GM18526 (cell line): Measurements from ENCODE around the gene SLC25A24.

Experiments
- POLR2A ChIP-seq: IDR thresholded peaks from 3 replicates; pipeline ENCODE4 v1.6.1; 2011; ENCODE audit not compliant: insufficient read length; ENCODE audit errors: extremely low read depth

The SLC25A24 gene

DNA sequence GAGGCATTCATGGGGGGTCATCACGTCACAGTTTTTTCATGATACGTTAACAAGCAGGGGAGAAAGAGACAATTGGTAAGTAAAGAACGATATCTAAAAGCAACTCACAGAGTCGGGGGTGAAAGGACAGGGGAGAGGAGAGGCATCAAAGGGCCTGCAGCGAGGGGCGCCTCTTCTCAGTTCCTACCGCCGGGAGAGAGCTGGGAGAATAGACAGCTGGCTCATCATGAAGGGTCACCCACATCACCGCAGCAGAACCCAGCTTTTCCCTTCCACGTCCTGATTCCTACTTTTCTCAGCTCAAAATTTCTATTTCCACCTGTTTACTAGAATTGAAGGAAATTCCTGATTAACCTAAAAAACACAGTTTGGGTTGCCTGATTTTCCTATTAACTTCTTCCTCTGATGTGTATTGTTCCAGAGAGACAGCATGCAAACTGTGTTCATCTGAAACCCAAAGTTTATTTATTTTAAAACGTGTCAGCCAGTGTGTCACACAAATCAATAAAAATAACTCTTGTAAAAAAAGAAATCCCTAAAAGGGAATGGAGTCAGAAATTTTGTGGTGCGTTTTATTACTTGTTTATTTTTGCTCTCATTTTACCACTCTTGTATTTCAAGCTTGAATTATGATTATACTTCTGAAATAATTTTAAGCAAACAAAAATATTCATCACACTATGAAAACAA, 75.4 kb downstream of the SLC25A24 start:
- no peak for TF ChIP-seq POLR2A

- TF ChIP-seq POLR2A = no peak
These were observed 76.1 kb downstream of the SLC25A24 start for GRCh38 chr1:108124023-108124422.

GRCh38 chr1:108121358-108122143, 78.6 kb downstream of the SLC25A24 start:
- TF ChIP-seq POLR2A = no peak

GRCh38 chr1:108120163-108120562, 80.0 kb downstream of the SLC25A24 start:
- no peak for TF ChIP-seq POLR2A

- no peak for TF ChIP-seq POLR2A
These were observed 80.6 kb downstream of the SLC25A24 start for GRCh38 chr1:108119500-108119899.

DNA sequence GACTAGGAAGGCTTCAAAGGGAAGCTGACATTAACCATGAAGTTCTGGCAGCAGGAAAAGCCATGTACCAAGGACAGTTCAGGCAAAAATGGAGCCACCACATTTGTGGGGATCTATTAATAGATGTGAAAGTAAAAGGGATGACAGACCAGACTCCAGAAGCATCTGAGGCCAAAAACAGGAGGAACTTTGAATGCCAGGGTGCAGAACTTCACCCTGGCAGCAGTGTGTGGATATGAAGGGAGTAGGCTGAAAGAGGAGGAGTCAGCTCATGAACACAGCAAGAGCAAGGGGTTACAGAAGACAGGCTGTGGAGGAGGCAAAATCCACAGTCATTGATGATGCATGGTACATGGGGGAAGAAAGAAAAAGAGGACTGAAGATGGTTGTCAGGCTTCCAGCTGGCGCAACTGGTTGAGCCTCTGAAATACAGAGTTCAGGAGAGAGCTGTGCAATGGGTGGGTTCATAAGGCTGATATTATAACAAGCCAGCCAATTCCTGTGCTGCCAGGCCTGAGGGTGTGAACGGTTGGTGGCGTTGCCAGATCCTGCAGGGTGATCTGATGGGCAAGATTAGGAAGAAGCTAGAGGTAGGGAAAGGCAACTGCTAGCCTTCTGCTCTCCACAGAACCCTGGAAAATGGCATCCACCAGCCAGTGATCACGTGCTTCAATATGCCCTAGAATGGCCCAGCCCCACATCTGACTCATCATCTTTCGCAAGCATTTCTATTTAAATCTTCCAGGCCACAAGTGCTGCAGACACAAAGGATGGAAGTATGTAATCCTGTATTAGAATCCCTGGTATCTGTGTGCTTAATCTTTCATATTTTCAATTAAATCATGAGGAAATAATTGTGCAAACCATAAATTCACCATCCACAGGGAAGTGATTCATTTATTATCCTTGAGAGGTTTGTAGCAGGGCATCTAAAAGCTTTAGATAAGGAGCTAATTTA, 81.9 kb downstream of the SLC25A24 start:
- TF ChIP-seq POLR2A = no peak

DNA sequence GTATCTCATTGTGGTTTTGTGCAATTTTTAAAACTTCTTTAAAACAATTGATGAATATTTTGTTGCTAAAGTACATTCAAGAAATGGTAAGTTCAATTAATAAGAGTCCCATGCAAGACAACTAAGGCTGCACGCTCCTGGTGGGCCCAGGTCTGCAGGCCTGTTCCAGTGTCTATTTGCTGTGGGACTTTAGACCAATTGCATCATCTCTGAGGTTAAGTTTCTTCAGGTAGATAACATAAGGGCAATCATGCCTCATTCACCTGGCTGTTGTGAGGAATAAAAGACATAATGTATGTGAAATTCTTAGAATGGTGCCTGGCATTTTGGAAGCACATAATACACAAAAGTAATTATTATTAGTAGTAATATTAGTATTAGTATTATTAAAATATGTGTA, 82.9 kb downstream of the SLC25A24 start:
- TF ChIP-seq POLR2A = no peak

DNA sequence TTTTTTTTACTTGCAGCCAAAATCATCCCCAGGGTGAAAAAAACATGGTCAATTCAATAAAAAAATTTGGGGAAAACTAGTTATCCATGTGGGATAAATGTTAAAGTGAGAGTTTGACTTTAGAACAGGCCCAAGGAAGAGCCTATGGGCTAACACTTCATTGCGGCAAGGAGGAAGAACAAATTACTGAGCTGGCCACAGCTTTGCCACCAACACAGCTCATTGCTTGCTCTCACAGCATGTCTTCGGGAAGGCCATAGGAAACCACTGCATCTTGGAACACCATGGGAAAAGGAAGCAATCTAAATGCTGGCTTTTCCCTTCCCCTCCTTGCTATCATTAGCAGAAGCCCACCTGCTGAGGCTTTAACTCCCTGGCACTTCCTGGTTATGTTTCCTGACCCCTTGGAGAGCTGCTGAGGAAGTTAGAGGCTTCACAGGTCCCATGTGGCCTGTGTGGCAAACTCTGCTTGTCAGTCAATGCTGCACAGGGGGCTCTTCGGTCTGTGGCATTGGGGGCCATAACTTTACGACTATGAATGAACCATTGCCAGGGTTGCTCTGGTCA, 86.0 kb downstream of the SLC25A24 start:
- no peak for TF ChIP-seq POLR2A

DNA sequence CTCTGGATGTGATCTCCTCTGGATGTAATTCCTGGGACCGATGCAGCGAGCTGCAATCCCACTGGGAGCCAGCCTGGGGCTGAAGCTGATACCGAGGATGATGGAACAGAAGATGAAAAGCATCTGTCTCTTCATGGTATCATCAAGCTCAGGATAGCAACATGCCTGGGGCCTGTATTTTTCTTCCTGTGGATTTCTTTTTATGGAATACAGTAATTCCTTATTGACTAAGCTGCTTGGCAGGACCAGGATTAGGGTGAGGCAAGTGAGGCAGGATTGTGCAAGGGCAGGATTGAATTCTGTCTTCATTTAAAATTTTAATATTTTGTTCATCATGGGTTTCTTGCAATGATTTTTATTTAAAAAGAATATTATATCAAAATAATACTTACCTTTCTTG, 86.6 kb downstream of the SLC25A24 start:
- no peak for TF ChIP-seq POLR2A

DNA sequence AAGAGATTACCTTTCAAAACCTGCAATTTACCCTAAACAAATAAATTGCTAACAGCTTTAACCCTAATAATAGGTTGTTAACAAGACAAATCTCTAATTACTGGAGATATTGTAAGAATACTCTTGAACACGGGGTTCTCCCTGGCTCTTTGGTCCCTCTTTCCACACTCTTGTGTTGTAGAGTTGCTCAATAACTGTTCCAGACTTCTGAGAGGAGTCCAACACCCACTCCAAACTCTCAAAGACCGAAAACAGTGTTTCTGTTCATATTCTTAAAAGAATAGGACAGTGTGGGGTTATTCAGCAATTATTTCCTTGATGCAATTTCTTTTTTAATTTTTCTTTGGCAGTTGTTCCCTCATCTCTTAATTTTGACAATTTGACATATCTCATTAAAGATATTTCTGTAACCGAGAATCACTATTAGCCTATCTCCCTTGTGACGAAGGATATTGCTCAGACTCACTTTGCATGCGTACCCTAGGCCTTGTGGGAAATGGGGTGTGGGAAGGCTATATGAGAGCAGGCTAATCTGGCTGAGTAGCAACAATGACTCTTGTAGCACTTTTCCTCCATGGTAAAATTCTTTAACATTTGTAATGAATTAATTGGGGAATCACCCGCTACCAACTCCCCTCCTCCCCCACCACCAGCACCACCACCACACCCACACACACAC, 90.7 kb downstream of the SLC25A24 start:
- TF ChIP-seq POLR2A = no peak

- no peak for TF ChIP-seq POLR2A
These were observed 92.0 kb downstream of the SLC25A24 start for GRCh38 chr1:108108119-108108518.

GRCh38 chr1:108107658-108108057, 92.5 kb downstream of the SLC25A24 start:
- no peak for TF ChIP-seq POLR2A

GRCh38 chr1:108106775-108107174, 93.4 kb downstream of the SLC25A24 start:
- TF ChIP-seq POLR2A = no peak

DNA sequence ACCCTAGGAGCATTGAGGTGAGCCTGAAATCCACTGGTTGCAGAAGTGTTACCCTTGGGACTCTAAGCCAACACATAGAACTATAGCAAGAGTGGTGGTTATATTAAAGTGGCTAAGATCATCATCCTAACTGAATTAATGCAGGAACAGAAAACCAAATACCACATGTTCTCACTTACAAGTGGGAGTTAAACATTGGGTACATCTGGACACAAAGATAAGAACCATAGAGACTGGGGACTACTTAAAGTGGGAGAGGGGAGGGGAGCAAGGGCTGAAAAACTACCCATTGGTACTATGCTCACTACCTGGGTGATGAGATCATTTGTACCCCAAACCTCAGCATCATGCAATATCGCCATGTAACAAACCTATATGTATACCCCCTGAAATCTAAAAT, 100.0 kb downstream of the SLC25A24 start:
- no peak for TF ChIP-seq POLR2A

DNA sequence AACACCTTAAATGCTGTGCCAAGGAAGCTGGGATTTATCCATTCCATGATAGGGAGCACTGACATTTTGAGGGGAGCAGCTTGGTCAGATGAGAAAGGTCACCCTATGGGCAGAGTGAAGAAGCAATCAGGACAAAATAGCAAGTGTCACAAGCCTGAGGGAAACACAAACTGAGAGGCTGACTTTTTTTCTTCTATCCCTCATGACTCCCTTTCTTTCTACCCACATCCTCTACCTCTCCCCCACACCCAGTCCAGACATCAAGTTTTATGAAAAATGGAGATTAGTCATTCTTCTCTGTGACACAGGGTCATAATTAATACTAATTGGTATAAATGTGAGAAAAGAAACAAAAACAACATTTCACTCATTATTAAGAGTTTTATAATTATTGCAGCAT, 103.1 kb downstream of the SLC25A24 start:
- no peak for TF ChIP-seq POLR2A
